H9 (cell line): ENCODE data around the gene SLC36A4. TPM values are rescaled to one million over a fixed set of nuclear protein-coding genes. Genes with fewer than 3 reads are reported as not detected.

Source experiments
- DNase-seq: peaks from one replicate; pipeline ENCODE4 v3.0.0-alpha.2; 2017
- H2AFZ ChIP-seq: one replicate; pipeline ENCODE4 v1.6.1; 2013; ENCODE audit warnings: mild to moderate bottlenecking, low read length, control low read depth, moderate library complexity
- H2AK5ac ChIP-seq: 2 replicates; pipeline ENCODE4 v1.6.1; 2013; ENCODE audit warnings: low read length, control low read depth, mixed read lengths; ENCODE audit not compliant: insufficient read length
- H2BK120ac ChIP-seq: one replicate; pipeline ENCODE4 v1.6.1; 2013; ENCODE audit warnings: low read depth, mild to moderate bottlenecking, low read length, control low read depth, inconsistent platforms; ENCODE audit not compliant: poor library complexity, severe bottlenecking
- H2BK12ac ChIP-seq: 2 replicates; pipeline ENCODE4 v1.6.1; 2013; ENCODE audit warnings: low read length, control low read depth, mixed read lengths, low read depth; ENCODE audit not compliant: insufficient read length
- H2BK15ac ChIP-seq: 2 replicates; pipeline ENCODE4 v1.6.1; 2013; ENCODE audit warnings: low read depth, low read length, control low read depth
- H2BK20ac ChIP-seq: one replicate; pipeline ENCODE4 v1.6.1; 2013; ENCODE audit warnings: low read depth, mild to moderate bottlenecking, low read length, control low read depth, inconsistent platforms; ENCODE audit not compliant: poor library complexity, severe bottlenecking
- H2BK5ac ChIP-seq: 2 replicates; pipeline ENCODE4 v1.6.1; 2013; ENCODE audit warnings: low read length, control low read depth, mixed read lengths; ENCODE audit not compliant: insufficient read length
- H3K14ac ChIP-seq: 2 replicates; pipeline ENCODE4 v1.6.1; 2013; ENCODE audit warnings: low read length, control low read depth; ENCODE audit not compliant: insufficient read depth
- H3K18ac ChIP-seq: 2 replicates; pipeline ENCODE4 v1.6.1; 2013; ENCODE audit warnings: low read depth, mild to moderate bottlenecking, mixed read lengths, low read length, control low read depth; ENCODE audit not compliant: insufficient read length
- H3K23ac ChIP-seq: 2 replicates; pipeline ENCODE4 v1.6.1; 2013; ENCODE audit warnings: low read length, control low read depth, mixed read lengths, low read depth; ENCODE audit not compliant: insufficient read length
- H3K23me2 ChIP-seq: 2 replicates; pipeline ENCODE4 v1.6.1; 2013; ENCODE audit warnings: low read depth, mild to moderate bottlenecking, mixed read lengths, low read length, control low read depth; ENCODE audit not compliant: insufficient read length, poor library complexity, severe bottlenecking
- H3K27ac ChIP-seq: 2 replicates; pipeline ENCODE4 v1.5.1; 2013; ENCODE audit warnings: low read length, control low read depth, mixed read lengths, low read depth; ENCODE audit not compliant: insufficient read length
- H3K27me3 ChIP-seq: 2 replicates; pipeline ENCODE4 v1.6.1; 2013; ENCODE audit warnings: low read length, control low read depth, inconsistent platforms; ENCODE audit not compliant: insufficient read depth
- H3K4ac ChIP-seq: 2 replicates; pipeline ENCODE4 v1.6.1; 2013; ENCODE audit warnings: low read depth, mild to moderate bottlenecking, control low read depth, inconsistent platforms, low read length, moderate library complexity
- H3K4me1 ChIP-seq: 2 replicates; pipeline ENCODE4 v1.6.1; 2013; ENCODE audit warnings: low read length, control low read depth, inconsistent platforms; ENCODE audit not compliant: insufficient read depth
- H3K4me2 ChIP-seq: 2 replicates; pipeline ENCODE4 v1.6.1; 2013; ENCODE audit warnings: low read length, control low read depth, mixed read lengths; ENCODE audit not compliant: insufficient read length, insufficient read depth
- H3K56ac ChIP-seq: 2 replicates; pipeline ENCODE4 v1.6.1; 2013; ENCODE audit warnings: low read depth, mild to moderate bottlenecking, mixed read lengths, low read length, control low read depth; ENCODE audit not compliant: insufficient read length
- H3K79me1 ChIP-seq: 2 replicates; pipeline ENCODE4 v1.6.1; 2013; ENCODE audit warnings: low read depth, mild to moderate bottlenecking, moderate library complexity, low read length, control low read depth, inconsistent platforms; ENCODE audit not compliant: insufficient read depth, poor library complexity, severe bottlenecking
- H3K79me2 ChIP-seq: 2 replicates; pipeline ENCODE4 v1.6.1; 2013; ENCODE audit warnings: low read length, control low read depth, inconsistent platforms; ENCODE audit not compliant: insufficient read depth
- H3K9ac ChIP-seq: 2 replicates; pipeline ENCODE4 v1.6.1; 2013; ENCODE audit warnings: low read length, control low read depth, mixed read lengths; ENCODE audit not compliant: insufficient read length; ENCODE audit errors: extremely low read depth
- H3K9me3 ChIP-seq: one replicate; pipeline ENCODE4 v1.6.1; 2013; ENCODE audit warnings: low read depth, low read length, inconsistent platforms; ENCODE audit not compliant: control insufficient read depth
- H3T11ph ChIP-seq: one replicate; pipeline ENCODE4 v1.6.1; 2013; ENCODE audit warnings: mild to moderate bottlenecking, low read length, control low read depth, inconsistent platforms
- H4K20me1 ChIP-seq: one replicate; pipeline ENCODE4 v1.6.1; 2013; ENCODE audit not compliant: control insufficient read depth, insufficient read length, insufficient read depth
- H4K5ac ChIP-seq: 2 replicates; pipeline ENCODE4 v1.6.1; 2013; ENCODE audit warnings: low read depth, mild to moderate bottlenecking, mixed read lengths, low read length, control low read depth; ENCODE audit not compliant: insufficient read length
- H4K8ac ChIP-seq: replicated peaks from 2 replicates; pipeline ENCODE4 v1.6.1; 2013; ENCODE audit warnings: low read length, control low read depth, mixed read lengths, low read depth; ENCODE audit not compliant: insufficient read length
- H4K91ac ChIP-seq: 2 replicates; pipeline ENCODE4 v1.6.1; 2013; ENCODE audit warnings: low read depth, mild to moderate bottlenecking, moderate library complexity, mixed read lengths, low read length, control low read depth; ENCODE audit not compliant: insufficient read length
- H3K27ac Mint-ChIP-seq, 3 experiments: 2 replicates in 2 of 3; 3 replicates in 1 of 3; pipeline ENCODE4 v1.8.0; 2020 to 2021; ENCODE audit warnings: mixed read lengths in 3 of 3, mild to moderate bottlenecking in 1 of 3, moderate library complexity in 1 of 3
- H3K27me3 Mint-ChIP-seq: 2 replicates; pipeline ENCODE4 v1.8.0; 2021; ENCODE audit warnings: low read depth, mild to moderate bottlenecking, moderate library complexity, mixed read lengths
- H3K36me3 Mint-ChIP-seq, 3 experiments: 2 replicates in 2 of 3; 3 replicates in 1 of 3; pipeline ENCODE4 v1.8.0; 2020 to 2021; ENCODE audit warnings: low read depth in 3 of 3, mixed read lengths in 3 of 3; ENCODE audit not compliant: insufficient read depth in 1 of 3
- H3K4me1 Mint-ChIP-seq, 2 experiments: 2 replicates each; pipeline ENCODE4 v1.8.0; 2020; ENCODE audit warnings: mixed read lengths in 2 of 2
- H3K4me3 Mint-ChIP-seq, 2 experiments: 2 replicates in 1 of 2; 3 replicates in 1 of 2; pipeline ENCODE4 v1.8.0; 2020 to 2021; ENCODE audit warnings: mild to moderate bottlenecking in 2 of 2, mixed read lengths in 2 of 2, moderate library complexity in 1 of 2
- H3K9me3 Mint-ChIP-seq, 2 experiments: 2 replicates in 1 of 2; 3 replicates in 1 of 2; pipeline ENCODE4 v1.8.0; 2020; ENCODE audit warnings: mild to moderate bottlenecking in 2 of 2, mixed read lengths in 2 of 2, moderate library complexity in 1 of 2
- CTCF ChIP-seq: fragments of 200-600 bp; sonication (generic); conservative IDR thresholded peaks from 3 replicates; pipeline ENCODE4 v1.8.0; 2021; ENCODE audit warnings: antibody characterized with exemption, mild to moderate bottlenecking
- WGBS: extraction: QIAGEN DNeasy Blood & Tissue Kit; methylation state at CpG from one replicate; pipeline ENCODE4 v1.1.7; 2013; ENCODE audit warnings: missing lambda C conversion rate, low lambda C conversion rate, mixed read lengths; ENCODE audit not compliant: insufficient read length; ENCODE audit errors: extremely low coverage; 5-methylcytosine and 5-hydroxymethylcytosine counted together
- total RNA-seq: library from RNA; stranded (reverse); gene quantifications from 2 replicates; pipeline ENCODE4 v1.2.1, GENCODE V29; 2021

The SLC36A4 gene
- total RNA-seq, 1 experiment from 2014 or later, result 33.3 TPM

- no peak overlapping the region for H2AFZ ChIP-seq
- DNase-seq, result no peak
- no peak overlapping the region for H2BK5ac ChIP-seq
- WGBS, result no CpG with 5 or more reads among the region's 1 CpG
- H2BK15ac ChIP-seq, result no peak overlapping the region
- no peak overlapping the region for H3T11ph ChIP-seq
- H4K5ac ChIP-seq, result no peak overlapping the region
- Mint-ChIP-seq H3K36me3 (peaks cover 0 to 7% (median 7%) of the 10 kb centered on the region in 3 experiments; a peak in 3 of 7 replicates), H3K4me1 (peaks cover 21 to 33% of the 10 kb centered on the region in 2 experiments), H3K27me3 (no peaks in the 10 kb centered on the region), H3K27ac (no peak overlapping the region), H3K4me3 (no peak overlapping the region), H3K9me3 (no peaks in the 10 kb centered on the region; a peak in 1 of 5 replicates)
- H3K56ac ChIP-seq, result no peak overlapping the region
- H2BK20ac ChIP-seq, result no peak overlapping the region
- H3K18ac ChIP-seq, result no peak overlapping the region
- no peak overlapping the region for H3K23ac ChIP-seq
- no peaks in the 10 kb centered on the region for H3K27me3 ChIP-seq
- no peak overlapping the region for H2BK12ac ChIP-seq
- no peak overlapping the region for H3K27ac ChIP-seq
- no peak overlapping the region for H3K4me2 ChIP-seq
- H3K23me2 ChIP-seq, result peaks cover 4% of the 10 kb centered on the region
- H3K9ac ChIP-seq, result no peak overlapping the region
- H4K91ac ChIP-seq, result no peak overlapping the region
- no peaks in the 10 kb centered on the region for H4K20me1 ChIP-seq
- 0 out of 2 replicates have a peak, but pooled peaks cover 4% of the 10 kb centered on the region for H3K4me1 ChIP-seq
- no peak overlapping the region for H2AK5ac ChIP-seq
- no peak for TF ChIP-seq CTCF
- no peak overlapping the region for H3K14ac ChIP-seq
- no peaks in the 10 kb centered on the region for H3K9me3 ChIP-seq
- no peaks in the 10 kb centered on the region for H3K79me1 ChIP-seq
- H4K8ac ChIP-seq, result no peak overlapping the region
- no peak overlapping the region for H2BK120ac ChIP-seq
- no peak overlapping the region for H3K4ac ChIP-seq
- peaks cover 5% of the 10 kb centered on the region; the same call in 1 of the 2 replicates for H3K79me2 ChIP-seq
Observed at GRCh38 chr11:93194673-93195291, 3.0 kb downstream of the SLC36A4 start.
